ENCODE results near the gene SMKR1. TPM values are rescaled to one million over a fixed set of nuclear protein-coding genes. Genes with fewer than 3 reads are reported as not detected.
"Not testable (repeated sequence)": the region's sequence is repeated elsewhere in the genome, so short reads cannot be mapped to it uniquely, and the experiment has no call there.

SMKR1 gene
- total RNA-seq, 1 donor from 2014 or later = 1.5 TPM

- Mint-ChIP-seq H3K27ac (no peak overlapping the region), H3K9me3 (no peaks in the 10 kb centered on the region), H3K27me3 (peaks cover 25% of the 10 kb centered on the region), H3K4me1 (ENCODE audit: unreplicated experiment) (no peaks in the 10 kb centered on the region), H3K4me3 (no peak overlapping the region), H3K36me3 (no peaks in the 10 kb centered on the region)
- TF ChIP-seq CTCF (conservative IDR thresholded peaks at IDR 0.05) = no peak
- DNase-seq (ENCODE audit: extremely low spot score, unreplicated experiment) = no peak
Measured at GRCh38 chr7:129522971-129523340, 20.6 kb downstream of the SMKR1 start.

- TF ChIP-seq CTCF (conservative IDR thresholded peaks at IDR 0.05) = no peak
- no peak for DNase-seq (ENCODE audit: extremely low spot score, unreplicated experiment)
- no peaks in the 10 kb centered on the region for H3K9me3 Mint-ChIP-seq
- H3K4me3 Mint-ChIP-seq = no peak overlapping the region
- H3K27me3 Mint-ChIP-seq = peaks cover 23% of the 10 kb centered on the region
- H3K36me3 Mint-ChIP-seq = no peaks in the 10 kb centered on the region
- no peaks in the 10 kb centered on the region for H3K4me1 Mint-ChIP-seq (ENCODE audit: unreplicated experiment)
- H3K27ac Mint-ChIP-seq = no peak overlapping the region
Measured at GRCh38 chr7:129523924-129524323, 21.6 kb downstream of the SMKR1 start.

GRCh38 chr7:129524405-129524804, 22.1 kb downstream of the SMKR1 start:
- not testable (repeated sequence) for H3K27ac Mint-ChIP-seq; DNase-seq (ENCODE audit: extremely low spot score, unreplicated experiment); H3K9me3 Mint-ChIP-seq; H3K4me3 Mint-ChIP-seq; H3K36me3 Mint-ChIP-seq; H3K4me1 Mint-ChIP-seq (ENCODE audit: unreplicated experiment)
- peaks cover 23% of the 10 kb centered on the region for H3K27me3 Mint-ChIP-seq

- peaks cover 23% of the 10 kb centered on the region for H3K27me3 Mint-ChIP-seq
- no peak for TF ChIP-seq CTCF (conservative IDR thresholded peaks at IDR 0.05)
- H3K27ac Mint-ChIP-seq = no peak overlapping the region
- no peaks in the 10 kb centered on the region for H3K36me3 Mint-ChIP-seq
- no peaks in the 10 kb centered on the region for H3K4me1 Mint-ChIP-seq (ENCODE audit: unreplicated experiment)
- no peak for DNase-seq (ENCODE audit: extremely low spot score, unreplicated experiment)
- no peaks in the 10 kb centered on the region for H3K9me3 Mint-ChIP-seq
- H3K4me3 Mint-ChIP-seq = no peak overlapping the region
Measured at GRCh38 chr7:129525225-129525862, 23.0 kb downstream of the SMKR1 start.

GRCh38 chr7:129529643-129530042, 27.3 kb downstream of the SMKR1 start:
- Mint-ChIP-seq H3K27me3 (peaks cover 8% of the 10 kb centered on the region), H3K4me3 (no peak overlapping the region), H3K36me3 (no peaks in the 10 kb centered on the region), H3K4me1 (ENCODE audit: unreplicated experiment) (no peaks in the 10 kb centered on the region), H3K27ac (no peak overlapping the region), H3K9me3 (no peaks in the 10 kb centered on the region)
- DNase-seq (ENCODE audit: extremely low spot score, unreplicated experiment) = no peak
- TF ChIP-seq CTCF (conservative IDR thresholded peaks at IDR 0.05) = no peak

- no peak for TF ChIP-seq CTCF (conservative IDR thresholded peaks at IDR 0.05)
- H3K36me3 Mint-ChIP-seq = no peaks in the 10 kb centered on the region
- H3K27me3 Mint-ChIP-seq = no peaks in the 10 kb centered on the region
- H3K4me1 Mint-ChIP-seq (ENCODE audit: unreplicated experiment) = peaks cover under 1% of the 10 kb centered on the region
- no peak overlapping the region for H3K27ac Mint-ChIP-seq
- no peak overlapping the region for H3K4me3 Mint-ChIP-seq
- no peaks in the 10 kb centered on the region for H3K9me3 Mint-ChIP-seq
- DNase-seq (ENCODE audit: extremely low spot score, unreplicated experiment) = no peak
Measured at GRCh38 chr7:129530795-129531391, 28.6 kb downstream of the SMKR1 start.
